ENCODE data around the gene DNAH5.

Gene DNAH5

DNA sequence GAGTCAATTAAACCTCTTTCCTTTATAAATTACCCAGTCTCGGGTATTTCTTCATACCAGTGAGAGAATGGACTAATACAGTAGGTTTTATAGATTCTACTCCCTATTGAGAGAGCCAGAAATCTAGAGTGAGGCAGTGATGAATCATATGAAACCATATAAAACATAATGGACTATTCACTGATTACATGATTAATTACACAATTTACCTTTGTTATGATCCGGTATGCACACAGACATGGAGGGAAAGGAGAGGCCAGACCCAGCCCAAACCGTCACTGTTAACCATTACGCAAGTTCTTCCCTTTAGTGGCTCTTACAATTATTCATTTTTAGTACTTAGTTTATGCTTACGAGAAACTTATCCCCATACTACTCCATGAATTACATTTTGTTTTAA lies 205.0 kb downstream of the DNAH5 start:
- TF ChIP-seq, protein P1, sequence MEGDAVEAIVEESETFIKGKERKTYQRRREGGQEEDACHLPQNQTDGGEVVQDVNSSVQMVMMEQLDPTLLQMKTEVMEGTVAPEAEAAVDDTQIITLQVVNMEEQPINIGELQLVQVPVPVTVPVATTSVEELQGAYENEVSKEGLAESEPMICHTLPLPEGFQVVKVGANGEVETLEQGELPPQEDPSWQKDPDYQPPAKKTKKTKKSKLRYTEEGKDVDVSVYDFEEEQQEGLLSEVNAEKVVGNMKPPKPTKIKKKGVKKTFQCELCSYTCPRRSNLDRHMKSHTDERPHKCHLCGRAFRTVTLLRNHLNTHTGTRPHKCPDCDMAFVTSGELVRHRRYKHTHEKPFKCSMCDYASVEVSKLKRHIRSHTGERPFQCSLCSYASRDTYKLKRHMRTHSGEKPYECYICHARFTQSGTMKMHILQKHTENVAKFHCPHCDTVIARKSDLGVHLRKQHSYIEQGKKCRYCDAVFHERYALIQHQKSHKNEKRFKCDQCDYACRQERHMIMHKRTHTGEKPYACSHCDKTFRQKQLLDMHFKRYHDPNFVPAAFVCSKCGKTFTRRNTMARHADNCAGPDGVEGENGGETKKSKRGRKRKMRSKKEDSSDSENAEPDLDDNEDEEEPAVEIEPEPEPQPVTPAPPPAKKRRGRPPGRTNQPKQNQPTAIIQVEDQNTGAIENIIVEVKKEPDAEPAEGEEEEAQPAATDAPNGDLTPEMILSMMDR (conservative IDR thresholded peaks at IDR 0.05; ENCODE audit: low read length): no peak
- no peak overlapping the region for H3K4me3 ChIP-seq (ENCODE audit: low read length)
- no peak for DNase-seq (ENCODE audit: low read depth)

DNA sequence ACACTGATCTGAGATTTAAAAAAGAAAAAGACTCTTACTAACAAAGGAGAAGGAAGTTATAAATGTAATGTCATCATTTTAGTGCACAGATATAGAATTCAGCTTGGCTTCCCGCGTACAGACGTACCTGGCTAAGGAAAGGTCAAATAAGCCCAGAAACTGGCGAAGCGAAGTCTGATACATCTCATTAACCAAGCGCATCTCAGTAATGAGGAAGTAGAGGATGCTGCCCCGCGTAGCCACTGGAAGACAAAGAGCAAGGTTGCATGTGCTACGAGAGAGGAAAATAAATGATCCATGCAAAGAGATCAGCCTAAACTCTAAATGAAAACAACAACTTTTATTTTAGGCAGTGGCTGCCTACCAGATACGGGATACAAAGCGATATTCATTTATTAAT lies 208.8 kb downstream of the DNAH5 start:
- H3K4me3 ChIP-seq (ENCODE audit: low read length): no peak overlapping the region
- TF ChIP-seq, protein P1 (conservative IDR thresholded peaks at IDR 0.05; ENCODE audit: low read length): no peak
- DNase-seq (ENCODE audit: low read depth): no peak

DNA sequence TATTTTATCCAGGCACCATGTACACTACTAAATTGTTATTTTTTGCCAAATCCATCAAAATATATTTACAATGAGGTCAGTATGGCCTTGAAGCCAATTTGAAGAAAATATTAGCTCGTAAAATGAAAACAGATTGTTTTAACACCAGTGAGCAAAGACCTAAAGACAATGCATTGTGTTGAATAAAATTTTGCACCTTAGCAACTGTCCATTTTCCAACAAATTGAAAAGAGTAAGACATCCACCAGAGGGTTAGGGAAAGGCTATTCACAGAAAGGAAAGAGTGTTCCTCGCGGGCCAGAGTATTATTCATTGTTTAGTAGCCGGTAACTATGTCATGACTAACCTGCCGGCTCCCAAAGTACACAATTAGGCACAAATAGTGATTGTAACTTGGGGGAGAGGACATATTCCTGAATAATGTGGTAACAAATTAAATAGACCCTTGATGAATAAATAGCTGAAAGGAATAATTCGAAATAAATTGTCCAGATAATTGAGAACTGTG lies 213.3 kb downstream of the DNAH5 start:
- TF ChIP-seq, protein P1 (conservative IDR thresholded peaks at IDR 0.05; ENCODE audit: low read length): no peak
- DNase-seq (ENCODE audit: low read depth): no peak

DNA sequence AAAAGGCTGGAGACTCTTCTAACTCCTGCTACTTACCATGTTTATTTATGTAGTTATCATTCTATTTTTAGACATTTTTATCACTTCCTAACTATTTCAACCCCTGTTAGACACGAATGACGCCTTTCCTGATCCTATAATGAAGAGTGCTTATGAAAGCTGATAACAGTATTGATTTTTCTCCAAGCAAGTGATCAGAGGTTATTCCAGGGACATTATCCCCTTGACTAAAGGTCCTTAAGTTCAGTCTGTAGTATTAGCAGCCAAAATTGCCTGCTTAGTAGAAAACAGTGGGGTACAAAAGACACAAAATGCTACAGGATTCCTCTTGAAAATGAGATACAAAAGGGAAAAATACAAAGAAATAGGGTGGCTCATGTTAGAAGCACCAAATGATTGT lies 235.6 kb downstream of the DNAH5 start:
- TF ChIP-seq, protein P1 (conservative IDR thresholded peaks at IDR 0.05; ENCODE audit: low read length): no peak
- no peak for DNase-seq (ENCODE audit: low read depth)
- no peak overlapping the region for H3K4me3 ChIP-seq (ENCODE audit: low read length)

More for the DNA sequence above, 213.3 kb downstream of the DNAH5 start:
- H3K4me3 ChIP-seq (ENCODE audit: low read length): no peak overlapping the region

DNA sequence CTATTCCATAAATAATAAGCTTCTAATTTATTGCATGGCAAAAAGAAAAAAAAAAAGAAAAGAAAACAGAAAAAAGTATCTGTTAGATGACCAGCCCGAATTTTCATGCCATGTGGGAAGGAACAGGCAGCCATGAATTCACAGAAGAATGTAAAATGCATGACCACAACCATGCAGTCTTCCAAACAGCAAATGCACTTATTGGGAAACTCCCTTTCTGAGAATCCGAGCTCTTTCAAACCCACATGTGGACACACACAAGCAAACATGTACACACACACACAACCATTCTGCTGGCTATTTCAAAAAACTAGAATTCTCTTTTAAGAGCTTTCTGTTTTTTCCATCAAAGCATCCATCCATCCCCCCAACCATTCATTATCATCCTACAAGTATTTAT lies 236.1 kb downstream of the DNAH5 start:
- H3K4me3 ChIP-seq (ENCODE audit: low read length): no peak overlapping the region
- TF ChIP-seq, protein P1 (conservative IDR thresholded peaks at IDR 0.05; ENCODE audit: low read length): no peak
- peak; percentile 74 for DNase-seq (ENCODE audit: low read depth)

DNA sequence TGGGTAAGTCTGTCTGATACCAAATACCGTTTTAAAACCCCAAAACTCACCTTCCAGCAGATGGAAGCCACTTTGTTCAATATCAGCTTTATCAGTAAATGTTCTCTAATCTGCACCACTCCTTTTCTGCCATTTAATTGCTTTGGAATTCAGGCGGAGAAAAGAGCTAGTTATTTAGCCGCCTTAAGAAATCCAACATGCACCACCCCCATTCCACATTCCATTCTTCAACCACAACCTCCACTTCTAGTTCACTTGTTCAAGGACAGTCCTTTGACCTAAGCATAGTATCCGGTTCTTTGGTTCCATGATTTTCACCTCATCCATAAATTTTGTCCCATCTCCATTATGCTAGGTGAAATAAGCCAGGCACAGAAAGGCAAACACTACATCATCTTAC lies 240.1 kb downstream of the DNAH5 start:
- H3K4me3 ChIP-seq (ENCODE audit: low read length): no peak overlapping the region
- TF ChIP-seq, protein P1 (conservative IDR thresholded peaks at IDR 0.05; ENCODE audit: low read length): no peak
- no peak for DNase-seq (ENCODE audit: low read depth)

DNA sequence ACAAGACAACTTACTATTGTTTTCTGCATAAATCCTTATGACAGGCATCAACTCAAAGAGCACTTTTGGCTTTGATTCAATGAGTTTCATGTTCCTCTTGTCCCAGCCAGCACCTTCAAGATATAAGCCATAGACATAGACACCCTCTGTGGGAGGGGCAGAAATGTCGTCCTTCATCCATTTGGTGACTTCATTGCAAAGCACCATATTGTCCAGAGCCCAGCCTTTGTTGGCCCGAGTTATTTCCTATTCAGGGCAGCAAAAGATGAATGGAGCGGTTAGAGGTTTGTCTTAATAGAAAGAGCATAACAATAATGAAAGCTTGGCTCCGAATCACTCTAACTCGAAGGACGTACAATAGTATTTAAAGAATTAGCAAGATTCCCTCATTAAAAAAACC lies 243.9 kb downstream of the DNAH5 start:
- TF ChIP-seq, protein P1 (conservative IDR thresholded peaks at IDR 0.05; ENCODE audit: low read length): no peak
- no peak overlapping the region for H3K4me3 ChIP-seq (ENCODE audit: low read length)
- DNase-seq (ENCODE audit: low read depth): no peak
